ENCODE results near the gene LSS.

GRCh38 chr21:46255166-46255565 lies 26.6 kb upstream of the LSS start:
- TF ChIP-seq TAF1 (IDR thresholded peaks at IDR 0.05; ENCODE audit: low read depth) (no peak), REST (IDR thresholded peaks at IDR 0.05; ENCODE audit: low read depth) (no peak), EP300 (IDR thresholded peaks at IDR 0.05; ENCODE audit: borderline replicate concordance) (no peak), CEBPB (IDR thresholded peaks at IDR 0.05) (no peak), MAX (IDR thresholded peaks at IDR 0.05) (no peak)
